Adipose tissue (tissue), 3 donors: ENCODE data around the gene POLA1. TPM values are rescaled to one million over a fixed set of nuclear protein-coding genes. Genes with fewer than 3 reads are reported as not detected.
"Not testable (repeated sequence)": the region's sequence is repeated elsewhere in the genome, so short reads cannot be mapped to it uniquely, and the experiment has no call there.

ENCODE experiments used
- H3K27ac ChIP-seq: one replicate; pipeline ENCODE4 v1.5.1; 2013; ENCODE audit warnings: low read depth, low read length
- WGBS, 3 donors: extraction: QIAGEN DNeasy Blood & Tissue Kit; methylation state at CpG; one replicate each; pipeline ENCODE4 v1.1.7; 2013; 5-methylcytosine and 5-hydroxymethylcytosine counted together
- polyA plus RNA-seq, 3 donors: library from polyadenylated mRNA; stranded (reverse); fragments of 200-250 nt; gene quantifications; one replicate each; pipeline ENCODE4 v1.2.3, GENCODE V29; 2013
- donor health status: healthy with polysubstance abuse.
- donor health status: Bipolar disorder and iron deficiency.
- donor health status: healthy.

Gene POLA1
- polyA plus RNA-seq, 3 donors, result 2.8 to 4.4 (median 3.6) TPM

DNA sequence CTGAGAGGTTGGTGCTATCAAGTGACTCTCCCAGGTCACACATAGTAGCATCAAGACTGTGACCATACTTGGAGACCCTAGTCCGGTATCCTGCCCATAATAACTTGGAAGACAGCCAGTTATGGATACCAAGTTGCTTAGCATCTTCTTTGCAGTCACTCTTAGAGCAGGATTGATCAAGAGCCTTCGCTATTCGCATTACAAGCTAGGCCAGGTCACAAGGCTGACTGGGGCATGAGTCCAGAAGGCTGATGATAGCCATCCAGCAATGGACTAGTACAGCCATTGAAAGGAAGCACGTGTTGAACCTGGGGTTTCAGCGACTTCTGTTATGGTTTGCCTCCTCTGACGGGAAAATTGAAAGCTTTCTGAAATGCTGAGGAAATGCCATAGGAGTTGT lies 157.6 kb downstream of the POLA1 start:
- WGBS, 3 donors, result 82 to 99% (median 97%) methylated on average over 6 of the region's 6 CpGs

DNA sequence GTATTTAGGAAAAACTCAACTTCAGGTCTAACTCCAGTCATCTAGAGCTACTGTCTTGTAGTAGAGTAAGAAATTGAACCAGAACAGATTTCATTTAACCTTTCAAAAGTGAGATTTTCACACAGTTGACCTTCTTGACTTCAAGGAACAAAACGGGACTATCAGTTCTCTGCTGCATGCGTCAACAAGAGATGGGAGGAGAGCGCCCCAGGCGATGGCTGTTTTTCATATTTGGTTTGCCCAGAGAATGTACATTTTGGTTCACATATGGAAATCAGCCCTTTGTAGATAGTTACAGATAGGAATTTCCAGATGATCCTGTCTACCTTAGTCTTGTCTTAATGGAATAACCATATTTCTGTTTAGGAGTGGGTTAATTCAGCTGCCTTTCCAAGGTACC lies 158.1 kb downstream of the POLA1 start:
- no peak overlapping the region for H3K27ac ChIP-seq
- 76 to 98% (median 96%) methylated on average over 4 of the region's 4 CpGs for WGBS, 3 donors

More for the DNA sequence above, 157.6 kb downstream of the POLA1 start:
- no peak overlapping the region for H3K27ac ChIP-seq

DNA sequence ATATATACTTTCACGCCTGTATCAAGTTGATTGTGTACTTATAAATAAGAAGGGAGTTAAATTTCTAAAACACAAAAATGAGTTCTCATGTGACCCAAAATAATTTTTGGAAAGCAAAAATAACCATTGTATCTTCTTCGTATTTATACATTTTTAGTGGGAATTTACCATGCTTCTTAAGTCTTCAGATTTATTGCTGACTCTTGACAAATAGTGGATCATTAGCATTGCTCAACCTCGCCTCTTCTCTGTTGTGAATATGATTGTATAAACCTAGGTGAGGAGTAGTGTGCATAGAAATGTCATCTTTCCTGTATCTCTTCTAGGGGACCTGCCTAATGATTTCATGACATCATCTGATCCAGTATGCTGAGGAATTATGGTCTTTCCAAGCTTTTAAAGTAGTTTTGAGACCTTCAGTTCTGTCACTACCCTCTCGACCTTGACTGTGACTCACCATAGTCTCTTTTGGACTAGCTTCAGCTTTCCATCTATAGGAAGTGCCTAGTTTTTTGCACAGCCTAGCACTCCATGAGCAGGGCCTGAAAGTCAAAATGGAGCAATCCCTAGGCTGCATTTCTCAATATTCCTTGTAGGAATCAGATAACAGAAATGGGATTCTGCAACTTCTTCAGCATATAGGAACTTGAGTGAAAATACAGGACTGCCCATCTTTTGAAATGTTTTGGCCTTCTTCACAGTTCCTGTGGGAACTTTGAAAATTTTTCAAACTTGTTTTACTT lies 164.5 kb downstream of the POLA1 start:
- H3K27ac ChIP-seq, result no peak overlapping the region
- WGBS, 3 donors, result 73 to 97% (median 96%) methylated on average over 4 of the region's 4 CpGs

DNA sequence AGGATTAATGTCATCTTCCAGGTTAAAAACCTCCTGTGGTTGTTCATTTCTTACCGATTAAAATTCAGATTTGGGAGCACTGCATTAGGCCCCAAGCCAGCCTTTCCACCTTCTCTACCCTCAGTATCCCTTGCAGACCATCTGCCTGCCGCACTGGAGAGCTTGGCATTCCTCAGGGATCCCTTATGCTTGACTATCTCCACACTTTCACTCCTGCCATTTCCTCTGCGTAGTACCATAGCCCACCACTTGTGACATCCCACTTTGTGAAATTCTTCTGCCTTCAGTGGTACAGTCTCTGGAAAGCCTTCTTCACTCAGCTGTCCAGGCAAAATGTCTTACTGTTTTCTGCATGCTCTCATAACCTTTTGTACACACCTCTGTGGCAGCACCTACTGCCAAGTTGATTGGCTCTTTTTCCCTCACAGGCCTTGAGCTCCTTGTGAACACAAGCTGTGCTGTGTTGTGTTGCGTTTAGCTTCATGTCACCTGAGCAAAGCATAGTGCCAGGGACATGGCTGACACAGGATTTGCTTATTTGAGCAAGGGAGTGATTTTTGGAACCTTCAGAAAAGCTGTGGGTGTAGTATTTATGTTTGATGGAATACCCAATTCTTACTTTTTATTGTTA lies 165.6 kb downstream of the POLA1 start:
- 77 to 98% (median 85%) methylated on average over 4 of the region's 4 CpGs for WGBS, 3 donors

DNA sequence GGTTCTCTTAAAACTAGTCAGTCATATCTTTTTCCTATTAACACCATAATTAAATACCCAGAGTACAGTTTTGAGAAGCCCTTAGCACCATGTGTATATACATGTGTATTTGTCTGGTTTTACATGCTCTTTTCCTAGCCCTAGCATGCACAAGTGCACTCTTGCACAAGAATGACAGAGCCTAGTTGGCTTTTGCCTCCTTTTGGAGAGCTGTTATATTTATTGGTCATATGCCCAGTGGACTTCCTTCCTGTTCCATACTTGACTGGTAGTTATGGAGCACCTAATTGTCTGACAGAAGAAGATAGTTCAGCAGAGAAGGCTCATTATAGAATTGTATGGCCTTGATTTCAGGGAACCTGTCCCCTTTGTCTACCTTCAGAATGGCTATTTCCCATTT lies 166.4 kb downstream of the POLA1 start:
- no peak overlapping the region for H3K27ac ChIP-seq

More for the DNA sequence above, 165.6 kb downstream of the POLA1 start:
- no peak overlapping the region for H3K27ac ChIP-seq

DNA sequence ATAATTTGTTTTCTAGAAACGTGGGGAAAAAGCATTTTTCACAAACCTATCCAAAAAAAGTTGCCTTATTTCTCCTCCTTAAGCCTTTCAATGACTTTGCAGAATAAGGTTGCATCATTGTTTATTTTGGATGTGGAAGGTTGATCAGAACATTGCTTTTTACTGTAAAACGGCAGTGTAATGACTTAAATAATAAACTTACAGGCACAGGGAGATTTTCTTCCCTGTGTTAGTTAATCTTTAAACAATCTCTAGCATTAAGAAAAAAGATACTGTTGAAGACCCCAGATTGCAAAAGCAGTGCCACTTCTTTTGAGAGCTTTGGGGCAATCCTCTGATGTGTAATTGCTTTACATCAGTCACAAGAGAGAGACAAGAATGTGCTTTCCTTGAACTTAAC lies 168.6 kb downstream of the POLA1 start:
- 35 to 57% (median 46%) methylated on average over 2 of the region's 2 CpGs for WGBS, 3 donors
- H3K27ac ChIP-seq, result no peak overlapping the region

DNA sequence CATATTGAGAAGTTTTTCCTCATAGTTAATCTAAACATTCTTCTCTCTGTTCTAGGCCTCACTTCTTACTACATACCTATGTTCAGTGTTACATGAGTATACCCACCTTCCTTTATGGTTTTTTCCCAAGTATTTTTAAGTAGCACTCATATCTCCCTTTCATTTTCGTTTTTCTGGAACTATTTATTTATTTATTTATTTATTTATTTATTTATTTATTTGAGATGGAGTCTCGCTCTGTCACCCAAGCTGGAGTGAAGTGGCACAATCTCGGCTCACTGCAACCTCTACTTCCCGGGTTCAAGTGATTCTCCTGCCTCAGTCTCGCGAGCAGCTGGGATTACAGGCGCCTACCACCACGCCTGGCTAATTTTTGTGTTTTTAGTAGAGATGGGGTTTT lies 170.1 kb downstream of the POLA1 start:
- H3K27ac ChIP-seq, result not testable (repeated sequence)
- WGBS, 3 donors, result 83 to 98% (median 98%) methylated on average over 8 of the region's 8 CpGs

DNA sequence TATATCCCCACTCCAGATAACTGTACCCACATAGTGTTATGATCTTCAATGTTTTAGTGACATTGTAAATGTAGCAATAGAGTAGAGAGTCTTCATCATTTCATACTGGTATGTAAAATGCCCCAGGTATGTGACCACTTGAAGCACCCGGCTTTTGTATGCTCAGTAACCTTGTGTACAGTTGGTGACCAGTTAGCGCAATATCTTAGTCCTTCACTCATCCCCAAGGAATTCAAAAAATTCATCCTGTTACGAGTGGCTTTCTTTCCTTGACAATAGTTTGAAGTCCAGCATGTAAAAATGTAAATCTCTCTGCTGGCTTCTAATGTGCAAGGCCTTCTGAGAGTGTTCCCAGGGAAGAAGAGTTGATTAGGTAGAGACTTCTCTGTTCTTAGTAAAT lies 176.4 kb downstream of the POLA1 start:
- no peak overlapping the region for H3K27ac ChIP-seq
- WGBS, 3 donors, result 67 to 98% (median 98%) methylated on average over 3 of the region's 3 CpGs

DNA sequence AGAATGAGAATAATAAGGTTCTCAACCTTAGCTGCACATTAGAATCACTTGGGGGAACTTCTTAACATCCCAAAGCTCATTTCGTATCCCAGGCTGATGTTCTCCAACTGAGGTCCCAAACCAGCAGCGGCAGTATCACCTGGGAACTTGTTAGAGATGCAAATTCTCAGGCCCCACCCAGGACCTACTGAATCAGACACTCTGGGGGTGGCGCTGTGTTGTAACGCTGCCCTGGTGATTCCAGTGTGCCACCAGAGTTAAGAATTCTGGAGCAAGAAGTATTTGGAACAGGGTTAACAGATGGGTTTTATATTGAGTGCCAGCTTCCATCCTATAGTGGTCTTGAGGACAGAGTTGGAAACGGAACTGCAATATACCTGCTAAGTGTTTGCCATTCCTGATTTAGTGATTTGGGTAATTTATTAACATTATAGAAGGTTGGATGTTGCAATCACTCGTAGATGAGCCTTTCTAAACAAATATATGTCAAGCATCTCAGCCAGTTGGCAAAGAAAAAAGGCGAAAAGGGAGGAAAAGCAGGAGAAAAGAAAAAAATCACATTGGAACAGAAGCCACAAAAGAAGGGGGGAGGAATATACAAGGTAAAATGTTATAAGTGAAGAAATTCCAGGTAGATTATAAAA lies 181.0 kb downstream of the POLA1 start:
- no peak overlapping the region for H3K27ac ChIP-seq
- 53 to 88% (median 75%) methylated on average over 7 of the region's 7 CpGs for WGBS, 3 donors

DNA sequence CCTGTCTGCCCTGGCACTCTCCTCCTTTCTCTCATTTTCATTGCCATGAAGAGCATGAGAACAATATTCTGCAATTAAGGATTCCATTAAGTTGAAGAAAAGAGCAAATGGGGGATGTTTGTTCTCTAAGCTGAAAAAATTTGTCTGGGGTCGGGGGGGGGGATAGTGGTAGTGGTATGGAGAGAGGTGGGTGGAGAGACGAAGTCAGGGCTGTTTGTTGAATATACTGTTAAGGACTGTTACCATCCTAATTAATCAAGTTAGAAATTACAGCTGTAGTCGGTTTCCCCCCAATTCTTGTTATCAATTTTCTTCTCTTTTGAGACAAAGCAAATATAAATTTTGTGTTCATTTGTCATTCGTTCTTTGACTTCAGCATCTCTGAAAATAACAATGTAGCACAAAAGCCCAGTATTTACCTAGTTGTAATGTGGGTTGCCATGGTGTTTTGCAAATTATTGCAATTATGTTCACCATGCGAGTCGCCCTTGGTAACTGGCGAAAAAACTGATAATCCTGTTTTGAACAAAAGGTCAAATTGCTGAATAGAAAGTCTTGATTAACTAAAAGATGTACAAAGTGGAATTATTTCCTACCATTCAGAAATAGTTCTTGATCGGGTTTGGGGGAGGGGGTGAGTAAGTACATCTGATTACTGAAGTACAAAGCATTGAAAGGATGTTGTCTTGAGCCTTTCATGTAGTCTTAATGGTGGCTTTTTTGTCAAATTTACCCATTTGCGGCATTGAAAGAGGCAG lies 183.0 kb downstream of the POLA1 start:
- H3K27ac ChIP-seq, result no peak overlapping the region
- 69 to 87% (median 83%) methylated on average over 9 of the region's 9 CpGs for WGBS, 3 donors

DNA sequence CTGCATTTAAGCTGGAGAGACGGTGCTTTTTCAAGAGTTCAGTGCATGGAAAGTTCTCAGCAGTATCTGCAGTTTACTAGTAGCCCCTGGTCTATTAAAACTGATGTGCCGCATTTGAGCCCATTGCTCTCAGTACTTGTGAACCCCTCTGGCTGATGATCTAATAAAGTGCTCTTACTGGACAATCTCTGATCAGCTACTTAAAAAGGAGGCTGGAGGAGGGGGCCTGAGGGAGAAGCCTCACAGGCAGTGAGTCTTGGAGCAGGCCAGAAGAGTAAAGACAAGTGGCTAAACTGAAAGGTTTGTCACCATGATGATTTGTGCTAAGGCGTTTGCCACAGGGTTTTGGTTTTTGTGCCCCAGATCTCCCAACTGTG lies 183.6 kb downstream of the POLA1 start:
- WGBS, 3 donors, result 79 to 96% (median 94%) methylated on average over 3 of the region's 3 CpGs
- H3K27ac ChIP-seq, result no peak overlapping the region

DNA sequence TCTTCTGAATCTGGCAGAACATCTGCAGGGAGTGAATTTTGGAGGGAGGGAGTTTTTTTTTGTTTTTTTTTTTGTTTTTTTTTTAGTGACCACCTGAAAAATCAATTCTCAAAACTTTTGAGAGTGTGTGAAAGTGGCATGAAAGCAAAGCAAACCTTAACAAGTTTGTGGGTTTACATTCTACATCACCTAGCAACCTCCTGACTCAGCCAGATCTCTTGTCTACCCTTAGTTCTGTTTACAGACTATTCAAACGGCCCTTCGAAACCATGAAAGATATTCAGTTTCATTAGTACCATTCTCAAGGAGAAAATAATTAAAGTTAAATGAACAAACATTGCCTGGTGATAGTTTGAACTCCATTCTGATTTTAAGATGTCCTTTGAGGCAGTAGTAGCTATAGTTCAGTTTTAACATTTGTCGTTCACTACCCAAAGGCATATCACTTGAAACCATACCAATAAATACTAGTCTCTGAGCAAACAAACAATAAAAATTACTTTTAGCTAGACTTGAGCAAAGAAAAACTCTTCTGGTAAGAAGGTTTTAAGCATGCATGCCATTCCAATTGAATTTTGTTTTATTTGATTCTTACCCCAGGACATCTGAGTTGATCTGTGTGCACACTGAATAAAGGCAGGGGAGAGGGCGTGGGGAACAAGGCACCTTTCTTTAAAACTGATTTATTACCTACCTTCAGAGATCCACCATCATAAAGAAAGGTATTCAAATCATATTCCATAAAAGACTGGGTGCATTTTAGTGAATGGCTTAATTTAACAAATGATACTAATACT lies 184.3 kb downstream of the POLA1 start:
- 61 to 89% (median 67%) methylated on average over 4 of the region's 4 CpGs for WGBS, 3 donors

DNA sequence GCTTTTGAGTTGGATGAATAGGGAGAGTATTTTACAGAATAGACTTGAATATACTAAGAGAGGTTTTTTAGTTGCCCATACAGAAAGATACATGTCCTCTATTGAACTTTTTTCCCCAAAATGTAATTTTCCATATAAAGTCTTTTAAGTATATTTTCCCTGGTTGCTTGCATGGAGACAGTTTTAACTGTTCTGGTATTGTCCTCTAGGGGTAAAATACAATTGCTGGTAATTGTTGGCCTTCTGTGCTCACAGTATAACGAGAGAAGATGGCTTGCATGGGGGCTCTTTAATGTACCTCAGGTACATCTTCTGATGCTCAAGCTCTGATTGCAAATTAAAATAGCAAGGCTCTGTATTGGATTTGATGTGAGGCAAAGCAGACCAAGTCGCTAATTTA lies 186.0 kb downstream of the POLA1 start:
- no peak overlapping the region for H3K27ac ChIP-seq
- 68 to 100% (median 100%) methylated on average over 2 of the region's 2 CpGs for WGBS, 3 donors

More for the DNA sequence above, 184.3 kb downstream of the POLA1 start:
- H3K27ac ChIP-seq, result no peak overlapping the region

DNA sequence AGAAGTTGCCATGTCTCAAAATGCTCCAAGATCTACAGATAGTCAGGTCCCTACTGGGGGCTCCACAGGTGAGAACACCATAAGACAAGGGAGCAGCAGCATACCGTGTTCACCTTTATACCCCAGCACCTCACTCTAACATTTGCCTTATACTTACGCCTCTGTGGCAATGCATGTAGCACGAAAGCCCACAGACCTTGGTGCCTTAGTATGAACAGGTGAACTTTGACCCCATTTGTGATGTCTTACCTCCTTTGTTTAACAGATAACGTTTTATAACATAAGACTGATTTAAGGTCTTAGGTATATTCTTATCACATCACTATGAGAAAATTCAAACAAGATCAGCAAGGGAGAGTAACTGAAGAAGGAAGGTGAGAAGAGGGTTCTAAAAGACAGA lies 193.2 kb downstream of the POLA1 start:
- no peak overlapping the region for H3K27ac ChIP-seq
- WGBS, 3 donors, result 71 to 94% (median 76%) methylated on average over 4 of the region's 4 CpGs

DNA sequence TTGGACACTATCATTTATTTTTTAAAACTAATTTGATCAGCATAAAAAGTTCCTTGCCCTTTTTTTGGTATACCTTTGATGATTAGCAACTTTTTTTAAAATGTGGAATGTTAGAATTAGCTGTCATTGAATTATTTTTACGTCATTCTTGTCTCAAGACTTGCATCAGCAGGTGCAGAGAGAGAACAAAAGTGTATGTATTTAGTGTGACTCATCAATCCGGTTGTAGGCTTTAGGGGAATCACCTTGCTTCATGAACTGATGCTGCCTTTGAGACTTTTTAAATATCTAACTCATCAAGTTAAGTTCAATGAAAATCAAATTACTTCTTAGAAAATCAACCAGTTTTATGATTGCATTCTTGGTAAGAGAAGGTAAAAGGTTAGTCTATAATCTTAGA lies 197.0 kb downstream of the POLA1 start:
- H3K27ac ChIP-seq, result no peak overlapping the region
- 65 to 92% (median 83%) methylated on average over 2 of the region's 2 CpGs for WGBS, 3 donors

DNA sequence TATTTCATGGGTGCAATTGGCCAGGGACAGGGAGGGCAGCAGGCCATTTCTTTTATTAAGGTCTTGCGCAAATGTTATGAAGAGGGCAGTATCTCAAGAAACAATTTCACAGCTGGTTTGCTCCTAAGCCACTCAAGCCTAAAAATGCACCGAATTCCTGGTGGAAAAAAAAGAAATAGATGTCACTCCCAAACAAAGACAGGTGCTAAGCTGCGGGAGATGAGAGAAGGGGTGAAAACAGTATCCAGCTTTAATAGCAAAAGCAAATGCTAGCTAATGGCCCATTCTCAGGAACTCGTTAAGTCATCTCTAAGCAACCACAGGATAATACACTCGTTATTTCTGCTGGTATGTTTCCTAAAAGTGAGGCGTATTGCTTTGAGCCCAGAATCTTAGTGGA lies 205.7 kb downstream of the POLA1 start:
- H3K27ac ChIP-seq, result no peak overlapping the region
- 60 to 88% (median 87%) methylated on average over 6 of the region's 6 CpGs for WGBS, 3 donors

DNA sequence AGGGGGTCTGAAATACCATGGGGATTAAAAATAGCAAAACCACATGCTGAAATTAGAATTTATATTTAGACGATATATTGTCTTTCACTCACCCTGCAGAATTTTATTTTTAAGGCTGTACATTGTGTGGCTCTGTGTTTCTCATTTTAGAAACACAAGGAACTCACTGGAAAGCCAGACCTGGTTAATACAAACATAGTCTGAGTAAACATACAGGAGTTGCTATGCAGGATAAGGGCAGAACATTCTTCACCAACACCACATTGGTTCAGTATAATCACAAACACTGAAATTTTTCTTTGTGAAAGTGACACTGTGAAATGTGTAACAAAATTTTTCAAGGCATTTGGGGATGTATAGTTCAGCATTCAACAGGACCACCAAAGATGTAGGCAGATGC lies 206.5 kb downstream of the POLA1 start:
- 68 to 89% (median 80%) methylated on average over 1 of the region's 1 CpG for WGBS, 3 donors
- no peak overlapping the region for H3K27ac ChIP-seq

DNA sequence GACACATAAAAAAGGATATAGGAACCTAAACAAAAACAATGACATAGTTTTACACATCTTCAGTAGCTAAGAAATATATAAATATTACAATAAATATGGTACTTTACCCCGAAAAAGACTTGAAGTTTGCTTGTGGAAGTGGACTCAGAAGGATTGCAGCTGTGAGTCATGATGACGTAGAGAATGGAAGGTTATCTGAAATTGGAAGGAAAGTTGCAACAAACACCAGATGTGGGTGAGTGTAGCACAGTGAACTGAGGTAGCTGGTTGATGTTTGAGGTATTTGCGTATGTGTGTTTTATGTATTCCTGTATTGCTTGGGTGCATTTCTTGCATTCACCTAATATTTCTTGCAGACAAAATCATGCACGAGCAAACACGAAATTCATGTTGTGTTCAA lies 209.1 kb downstream of the POLA1 start:
- H3K27ac ChIP-seq, result no peak overlapping the region
- 71 to 98% (median 90%) methylated on average over 5 of the region's 5 CpGs for WGBS, 3 donors
